Hepatic stellate cell (primary cell): ENCODE measurements around the gene PAX8.

Experiments
- DNase-seq: peaks from one replicate; pipeline ENCODE4 v3.0.0; 2011; ENCODE audit warnings: low spot score

The PAX8 gene

DNA sequence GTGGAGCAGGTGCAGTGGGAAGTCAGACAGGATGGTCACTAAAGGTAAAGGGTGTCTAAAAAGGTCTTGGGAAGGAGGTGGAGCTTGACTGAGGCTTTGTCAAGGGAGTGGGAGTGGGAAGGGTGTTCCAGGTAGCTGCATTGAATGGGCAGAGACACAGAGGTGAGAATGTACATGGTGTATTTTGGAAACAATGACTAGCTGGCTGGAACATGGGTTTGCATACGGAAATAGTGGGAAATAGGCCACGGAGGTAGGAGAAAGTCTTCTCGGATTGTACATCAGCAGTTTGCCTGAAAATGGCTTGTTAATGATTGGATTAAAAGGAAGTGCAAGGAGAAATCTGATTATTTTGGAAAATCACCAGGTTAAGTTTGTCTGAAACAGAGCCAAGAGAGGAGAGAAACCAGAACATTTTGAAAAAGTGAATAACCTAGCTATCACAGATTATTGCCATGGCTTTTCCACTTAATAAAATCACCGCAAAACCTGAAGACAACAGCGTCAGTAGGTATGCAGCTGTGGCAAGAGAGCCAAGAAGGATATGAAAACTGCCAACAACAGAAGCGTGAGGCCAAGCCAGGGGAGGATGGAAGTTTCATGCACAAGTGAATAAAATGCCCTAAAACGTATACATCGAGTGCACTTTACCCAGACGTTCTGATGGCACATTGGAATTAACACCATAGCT, 13.9 kb downstream of the PAX8 start:
- DNase-seq, result no peak

DNA sequence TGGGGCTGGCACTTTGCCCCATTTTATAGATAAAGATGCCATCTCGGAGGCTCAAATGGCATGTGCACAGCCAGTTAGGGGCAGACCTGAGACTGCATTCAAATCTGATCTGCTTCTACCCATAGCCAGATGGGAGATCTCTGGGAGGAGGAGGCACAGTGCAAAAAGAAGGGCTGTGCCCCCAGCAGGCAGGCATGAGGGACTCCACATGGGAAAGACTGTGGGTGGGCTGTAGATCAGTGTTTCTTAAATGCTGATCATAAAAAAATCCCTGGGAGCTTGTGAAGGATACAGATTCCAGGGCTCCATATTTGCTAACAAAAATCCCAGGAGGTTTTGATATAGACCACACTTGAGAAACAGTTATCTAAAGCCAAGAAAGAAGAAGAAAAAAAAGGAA, 15.2 kb downstream of the PAX8 start:
- no peak for DNase-seq

DNA sequence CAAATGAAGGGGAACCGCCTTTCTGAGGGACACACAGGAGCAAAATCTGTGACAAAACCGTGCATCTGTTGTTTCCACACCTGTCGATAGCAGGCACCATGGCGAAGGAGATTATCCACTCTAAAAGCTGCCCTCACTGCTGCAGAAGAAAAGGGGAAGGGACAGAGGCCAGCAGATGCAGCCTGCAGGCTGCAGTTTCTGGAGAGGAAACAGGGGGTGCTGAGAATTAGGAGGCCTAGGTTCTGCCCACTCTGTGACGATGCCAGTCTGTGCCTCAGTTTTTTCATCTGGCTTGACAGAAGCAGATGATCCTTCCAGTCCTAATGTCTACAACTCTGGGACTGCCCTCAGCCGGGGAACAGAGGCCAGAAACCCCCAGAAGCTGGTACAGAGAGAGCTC, 17.7 kb downstream of the PAX8 start:
- no peak for DNase-seq

DNA sequence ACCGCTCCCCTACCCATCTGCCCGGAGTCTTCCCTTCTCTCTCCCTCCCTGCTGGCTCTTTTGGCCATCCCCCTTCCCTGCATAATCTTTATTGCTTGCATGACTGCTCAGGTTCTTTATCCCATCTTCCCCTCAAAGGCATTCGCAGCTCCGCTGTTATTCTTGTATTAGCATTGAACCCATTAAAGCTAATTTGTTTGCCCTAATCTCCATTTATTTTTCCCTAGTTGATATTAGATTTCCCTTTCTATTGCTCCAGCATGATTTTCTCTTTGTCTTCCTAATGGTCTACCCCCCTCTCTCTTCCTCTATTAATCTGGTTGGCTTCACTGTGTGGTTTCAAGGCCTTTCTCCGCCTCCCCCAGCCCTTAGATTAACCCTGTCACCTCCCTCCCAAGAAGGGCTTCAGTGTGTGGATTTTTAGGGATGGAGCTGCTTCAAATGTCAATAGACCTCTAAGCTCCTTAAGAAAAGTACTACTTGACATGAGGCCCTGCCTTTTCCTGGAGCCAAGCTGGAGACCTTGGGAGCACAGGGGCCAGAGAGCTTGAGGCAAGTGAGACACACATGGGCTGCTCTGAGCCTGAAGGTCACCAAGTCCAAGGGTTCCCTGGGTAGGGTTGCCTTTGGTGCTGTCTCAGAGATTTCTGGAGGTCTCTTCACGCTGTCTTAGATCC, 20.1 kb downstream of the PAX8 start:
- no peak for DNase-seq

DNA sequence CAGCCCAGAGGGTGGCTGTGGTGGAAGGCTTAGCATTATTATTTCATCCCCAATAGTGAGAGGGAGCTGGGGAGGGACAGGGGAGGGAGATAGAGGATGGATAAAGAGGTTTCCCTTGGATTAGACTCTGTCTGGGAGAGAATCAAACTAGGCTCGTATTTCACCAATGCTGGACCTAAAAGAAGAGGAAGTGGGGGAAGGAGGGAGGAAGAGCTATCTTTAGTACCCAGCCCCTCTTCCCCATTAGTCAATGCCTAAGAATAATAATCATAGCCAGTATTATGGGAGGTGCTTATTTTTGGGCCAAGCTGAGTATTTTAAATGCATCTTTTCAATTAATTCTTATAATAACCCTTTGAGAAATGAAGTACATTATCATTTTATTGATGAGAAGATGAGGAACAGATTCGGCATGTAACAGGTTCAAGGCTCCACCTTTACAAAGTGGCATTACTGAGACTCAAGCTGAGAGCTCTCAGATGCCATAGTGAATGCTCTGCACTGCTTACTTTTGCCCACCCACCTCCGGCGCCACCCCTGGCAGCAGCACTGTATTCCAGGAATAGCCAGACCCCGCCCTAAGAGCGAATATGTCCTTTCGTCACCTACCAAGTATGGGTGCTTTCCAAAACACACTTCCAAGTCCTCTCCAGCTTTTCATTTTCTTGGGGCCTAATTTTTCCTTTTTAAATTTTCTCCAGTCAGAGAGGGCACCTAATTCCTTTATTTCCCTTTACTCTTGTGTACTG, 21.0 kb downstream of the PAX8 start:
- DNase-seq, result no peak

DNA sequence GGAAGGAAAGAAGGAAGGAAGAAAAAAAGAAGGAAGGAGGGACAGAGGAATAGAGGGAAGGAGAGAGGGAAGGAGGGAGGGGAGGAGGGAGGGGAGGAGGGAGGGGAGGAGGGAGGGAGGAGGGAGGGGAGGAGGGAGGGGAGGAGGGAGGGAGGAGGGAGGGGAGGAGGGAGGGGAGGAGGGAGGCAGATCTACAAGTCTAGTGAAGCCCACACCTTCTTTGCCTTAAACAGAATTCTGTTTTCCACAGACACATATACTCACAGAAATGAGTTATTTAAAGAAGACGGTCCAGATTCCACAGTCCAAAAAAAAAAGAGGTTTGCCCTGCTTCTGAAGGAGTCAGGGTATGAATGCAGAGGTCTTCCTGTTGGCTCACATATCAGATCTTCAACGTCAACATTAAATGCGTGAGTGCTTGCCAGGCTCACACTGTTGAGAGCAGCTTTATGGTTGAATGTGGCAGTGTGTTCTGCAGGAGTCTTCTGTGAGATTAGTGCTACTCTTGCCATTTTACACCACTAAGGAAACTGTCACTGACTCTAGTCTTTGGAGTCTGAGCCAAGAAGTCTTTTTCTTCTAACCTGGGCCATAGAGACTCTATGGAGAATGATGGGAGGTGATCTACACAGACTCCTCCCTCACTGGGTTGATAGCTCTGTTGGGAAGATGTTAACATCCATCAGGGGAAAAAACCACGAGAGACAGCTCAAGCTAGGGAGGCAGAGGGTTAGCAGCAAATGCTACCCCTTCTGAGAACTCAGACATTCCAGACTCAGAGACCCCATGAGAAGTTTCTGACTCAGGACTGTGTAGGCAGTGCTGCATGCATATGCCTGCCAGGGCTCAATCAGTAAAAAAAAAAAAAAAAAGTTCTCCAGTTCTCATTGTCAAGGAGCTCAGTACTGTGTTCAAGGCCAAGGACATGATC, 23.3 kb downstream of the PAX8 start:
- DNase-seq, result no peak

DNA sequence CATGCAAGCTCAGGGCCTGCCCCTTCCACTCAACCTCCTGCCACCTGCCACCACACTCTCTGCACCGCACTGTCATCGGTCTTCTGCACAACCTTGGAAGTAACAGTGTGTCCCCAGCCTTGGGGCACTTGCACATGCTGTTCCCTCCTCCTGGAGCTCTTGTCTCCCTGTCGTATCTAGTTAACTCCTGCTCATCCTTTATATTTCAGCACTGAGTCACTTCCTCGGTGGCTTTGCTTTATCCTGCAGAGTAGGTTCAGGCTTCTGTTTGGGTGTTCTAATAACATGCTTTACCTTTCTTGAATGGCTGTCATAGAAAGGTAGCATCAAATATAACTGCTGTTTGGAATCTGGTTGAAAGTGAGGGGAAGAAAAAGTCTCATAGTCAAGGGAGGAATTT, 25.3 kb downstream of the PAX8 start:
- no peak for DNase-seq

DNA sequence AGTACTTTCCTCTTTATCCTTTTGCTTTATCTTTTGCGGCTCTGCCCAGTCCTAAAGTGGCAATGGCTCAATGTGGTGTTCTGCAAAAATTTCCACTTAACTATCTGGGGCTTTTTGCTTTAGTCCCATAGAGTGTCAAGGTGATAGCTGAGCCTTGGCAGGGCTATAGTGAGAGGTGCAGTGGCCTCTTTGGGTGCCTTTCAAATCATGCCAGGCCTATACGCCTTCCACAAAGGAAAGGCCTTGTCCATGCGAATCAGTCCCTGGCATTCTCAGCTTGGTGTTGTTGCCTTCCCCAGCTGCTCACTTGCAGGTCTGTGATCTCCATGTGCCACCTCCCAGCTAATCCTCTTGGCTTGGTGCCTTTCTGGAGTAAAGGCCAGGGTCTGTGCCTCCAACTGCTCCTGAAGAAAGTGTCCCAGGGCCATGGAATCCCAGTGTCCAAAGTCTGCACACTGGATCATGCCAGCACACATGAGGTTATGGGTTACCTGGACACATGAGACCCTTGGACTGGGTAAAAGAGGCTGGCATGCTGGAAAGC, 26.6 kb downstream of the PAX8 start:
- no peak for DNase-seq

DNA sequence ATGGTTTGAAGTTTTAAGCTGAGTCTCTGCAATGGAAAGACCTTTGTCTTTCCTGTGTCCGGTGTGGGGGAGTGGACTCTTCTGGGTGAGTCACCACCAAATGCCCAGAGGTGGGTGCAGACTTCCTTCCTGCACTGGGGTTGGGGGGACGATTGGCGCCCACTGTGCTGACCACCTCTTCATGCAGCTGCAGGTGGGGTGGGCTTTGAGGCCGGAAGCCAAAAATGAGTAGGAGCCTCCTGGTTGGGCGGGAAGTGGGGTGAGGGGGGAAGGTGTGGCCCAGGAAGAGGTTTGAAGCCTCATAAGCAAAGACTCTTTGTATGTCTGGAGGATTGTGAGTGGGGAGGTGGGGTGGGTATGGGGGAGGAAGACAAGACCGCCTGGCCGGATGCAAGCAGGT, 27.6 kb downstream of the PAX8 start:
- no peak for DNase-seq

DNA sequence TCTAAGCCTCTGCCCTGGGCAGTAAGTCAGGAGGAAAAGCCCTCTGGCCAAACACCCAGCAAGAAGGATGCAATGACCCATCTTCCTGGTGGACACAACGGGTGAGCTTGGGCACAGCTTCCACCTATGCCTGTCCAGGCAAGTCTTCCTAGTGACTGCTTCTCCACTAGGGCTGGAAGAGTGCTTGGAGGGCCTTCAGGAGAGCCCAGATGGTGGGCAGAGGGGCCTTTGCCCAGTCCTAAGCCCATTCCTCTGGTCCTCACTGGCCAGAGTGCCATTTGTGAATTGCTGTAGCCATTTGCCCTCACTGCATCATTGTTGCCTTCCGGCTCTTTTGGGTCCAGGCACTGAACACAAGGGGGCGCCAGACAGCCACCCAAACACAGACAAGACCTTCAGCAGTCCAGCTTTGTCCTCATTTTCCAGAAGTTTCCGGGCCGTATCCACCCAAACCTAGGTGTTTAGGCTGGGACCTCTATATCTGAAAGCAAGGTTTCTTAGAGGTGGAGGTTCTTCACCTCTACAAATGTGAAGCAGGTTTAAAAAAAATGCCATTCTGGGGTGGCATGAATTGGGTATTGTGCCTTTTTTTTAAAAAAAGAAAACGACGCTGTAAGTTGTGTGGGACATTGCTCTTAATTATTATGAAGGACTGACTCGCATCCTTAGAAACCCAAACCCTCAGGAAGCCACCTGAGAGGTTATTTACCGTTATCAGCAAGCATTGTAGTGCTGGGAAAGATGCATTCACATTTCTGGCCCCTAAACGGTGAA, 29.5 kb downstream of the PAX8 start:
- DNase-seq, result peak; percentile 81

DNA sequence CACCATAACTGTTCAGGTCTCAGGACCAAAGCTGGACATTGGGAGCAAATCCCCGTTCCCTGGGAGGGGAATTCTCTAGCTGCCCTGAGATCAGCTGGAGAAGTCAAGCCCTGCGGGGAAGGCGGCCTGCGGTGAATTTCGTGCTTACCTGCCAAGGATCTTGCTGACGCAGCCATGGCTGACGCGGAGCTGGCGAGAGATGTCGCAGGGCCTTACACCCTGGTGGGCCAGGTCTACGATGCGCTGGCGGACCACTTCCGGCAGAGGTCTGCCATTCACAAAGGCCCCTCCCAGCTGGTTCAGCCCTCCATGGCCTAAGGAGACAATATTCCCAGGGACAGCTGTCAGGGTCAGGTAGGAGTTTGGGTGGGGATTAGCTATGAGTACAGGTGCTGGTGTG, 32.1 kb downstream of the PAX8 start:
- no peak for DNase-seq

DNA sequence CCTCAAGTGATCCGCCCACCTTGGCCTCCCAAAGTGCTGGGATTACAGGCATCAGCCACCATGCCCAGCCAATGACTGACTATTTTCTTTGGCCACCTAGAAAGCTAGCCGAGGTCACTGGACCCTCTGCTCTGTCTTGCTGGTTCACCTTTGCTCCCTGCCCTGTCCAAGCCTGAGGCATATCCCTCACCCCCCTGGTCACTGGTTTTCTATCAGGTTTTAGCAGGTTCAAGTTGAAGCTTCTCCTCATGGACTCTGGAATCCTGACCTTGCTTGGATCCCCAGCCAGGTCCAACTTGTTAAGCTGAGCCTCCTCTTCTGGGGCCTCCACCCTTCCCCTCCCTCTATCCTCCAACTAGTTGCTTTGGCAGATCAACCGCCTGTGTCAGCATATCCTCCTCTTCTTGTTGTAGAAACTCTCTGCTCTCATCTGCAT, 33.4 kb downstream of the PAX8 start:
- no peak for DNase-seq

DNA sequence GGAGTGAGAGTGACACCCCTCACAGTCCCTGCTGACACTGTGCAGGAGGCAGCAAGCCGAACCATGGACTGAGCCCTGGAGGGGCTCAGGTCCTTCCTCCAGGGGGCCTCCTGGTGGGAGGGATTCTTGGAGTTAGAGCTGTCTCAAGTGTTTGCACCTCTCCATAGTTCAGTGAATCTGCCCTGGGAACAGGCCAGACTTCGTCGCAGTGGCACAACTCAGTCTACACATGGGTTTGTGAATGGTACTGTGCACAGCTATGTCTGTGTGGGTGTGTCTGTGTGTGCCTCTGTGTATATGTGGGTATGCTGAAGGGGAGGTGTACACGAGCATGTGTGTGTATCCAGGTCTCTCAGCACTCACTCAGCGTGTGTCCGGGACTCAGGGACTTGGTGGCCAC, 36.4 kb downstream of the PAX8 start:
- DNase-seq, result no peak

DNA sequence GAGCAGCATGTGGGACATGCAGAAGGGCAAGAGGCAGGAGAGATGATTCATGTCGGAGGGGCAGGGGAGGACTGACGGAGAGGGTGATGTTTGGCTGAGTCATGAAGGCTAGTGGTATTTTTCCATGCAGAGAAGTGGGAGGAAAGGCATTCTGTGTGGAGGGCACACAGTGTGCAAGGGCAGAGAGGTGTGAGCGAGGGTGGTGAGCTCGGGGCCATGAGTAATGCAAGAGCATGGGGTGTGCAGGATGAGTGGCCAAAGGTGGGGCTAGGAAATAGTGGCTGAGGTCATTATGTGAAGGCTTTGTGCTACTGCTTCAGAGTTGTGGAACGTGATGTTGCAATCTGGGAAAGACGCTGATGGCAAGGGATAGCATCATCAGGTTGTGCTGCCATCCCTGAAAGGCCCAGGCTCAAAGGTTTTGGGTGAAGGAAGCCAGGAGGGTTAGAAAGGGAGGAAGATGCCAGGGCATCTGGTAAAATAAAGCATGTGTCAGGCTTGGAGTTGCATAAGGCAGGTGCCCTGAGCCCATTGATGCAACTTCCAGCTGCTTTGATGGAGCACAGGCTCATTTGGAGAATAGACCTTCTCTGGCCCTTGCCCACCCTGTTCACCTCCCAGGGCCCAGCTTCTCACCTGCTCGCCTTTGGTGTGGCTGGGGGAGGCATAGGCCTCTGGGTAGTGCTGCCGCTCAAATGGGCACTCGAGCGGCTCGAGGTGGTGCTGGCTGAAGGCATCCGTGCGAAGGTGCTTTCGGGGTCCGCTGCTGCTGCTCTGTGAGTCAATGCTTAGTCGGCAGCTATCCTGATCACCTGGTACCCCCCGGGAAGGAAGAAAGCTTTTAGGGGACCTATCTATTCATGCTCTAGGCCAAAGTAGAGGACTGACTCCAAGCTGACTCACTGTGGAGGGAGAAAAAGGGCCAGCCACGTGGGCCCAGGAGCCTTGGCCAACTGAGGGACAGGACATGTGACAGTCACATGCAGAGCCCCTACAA, 37.5 kb downstream of the PAX8 start:
- peak; percentile 97 for DNase-seq

DNA sequence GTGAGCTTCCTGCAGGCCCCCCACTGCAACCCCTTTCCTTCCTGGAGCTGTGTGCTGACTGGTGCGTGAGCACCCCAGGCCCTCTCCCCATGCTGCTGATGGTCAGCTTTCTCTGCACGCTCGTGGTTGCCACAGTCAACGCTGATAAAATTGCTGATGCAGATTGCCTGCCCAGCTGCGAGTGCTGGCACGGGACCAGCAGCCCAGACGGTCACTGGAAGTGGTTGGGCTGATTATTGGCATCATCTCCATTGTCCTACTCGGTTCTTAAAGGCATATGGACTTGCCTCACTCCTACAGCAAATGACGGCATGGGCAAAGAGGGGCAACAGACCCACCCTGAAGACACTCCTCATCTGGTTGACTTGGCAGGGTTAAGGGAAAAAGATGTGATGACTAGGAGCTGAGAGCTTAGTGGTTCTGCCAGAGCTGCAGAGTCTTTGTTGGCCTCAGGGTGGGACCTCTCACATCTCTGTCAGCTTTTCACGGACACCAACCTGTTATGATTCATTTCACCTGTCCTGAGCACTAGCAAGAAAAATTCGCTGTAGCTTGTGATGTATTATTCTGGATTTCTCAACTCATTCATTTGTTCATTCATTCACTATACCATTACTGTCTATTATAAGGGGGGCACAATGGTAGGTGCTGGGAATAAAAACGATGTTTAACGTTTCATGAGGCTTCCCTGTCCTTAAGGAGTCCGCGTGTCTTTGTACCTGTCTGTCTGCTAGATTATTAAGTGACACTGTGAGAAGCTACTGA, 38.4 kb downstream of the PAX8 start:
- peak; percentile 94 for DNase-seq

DNA sequence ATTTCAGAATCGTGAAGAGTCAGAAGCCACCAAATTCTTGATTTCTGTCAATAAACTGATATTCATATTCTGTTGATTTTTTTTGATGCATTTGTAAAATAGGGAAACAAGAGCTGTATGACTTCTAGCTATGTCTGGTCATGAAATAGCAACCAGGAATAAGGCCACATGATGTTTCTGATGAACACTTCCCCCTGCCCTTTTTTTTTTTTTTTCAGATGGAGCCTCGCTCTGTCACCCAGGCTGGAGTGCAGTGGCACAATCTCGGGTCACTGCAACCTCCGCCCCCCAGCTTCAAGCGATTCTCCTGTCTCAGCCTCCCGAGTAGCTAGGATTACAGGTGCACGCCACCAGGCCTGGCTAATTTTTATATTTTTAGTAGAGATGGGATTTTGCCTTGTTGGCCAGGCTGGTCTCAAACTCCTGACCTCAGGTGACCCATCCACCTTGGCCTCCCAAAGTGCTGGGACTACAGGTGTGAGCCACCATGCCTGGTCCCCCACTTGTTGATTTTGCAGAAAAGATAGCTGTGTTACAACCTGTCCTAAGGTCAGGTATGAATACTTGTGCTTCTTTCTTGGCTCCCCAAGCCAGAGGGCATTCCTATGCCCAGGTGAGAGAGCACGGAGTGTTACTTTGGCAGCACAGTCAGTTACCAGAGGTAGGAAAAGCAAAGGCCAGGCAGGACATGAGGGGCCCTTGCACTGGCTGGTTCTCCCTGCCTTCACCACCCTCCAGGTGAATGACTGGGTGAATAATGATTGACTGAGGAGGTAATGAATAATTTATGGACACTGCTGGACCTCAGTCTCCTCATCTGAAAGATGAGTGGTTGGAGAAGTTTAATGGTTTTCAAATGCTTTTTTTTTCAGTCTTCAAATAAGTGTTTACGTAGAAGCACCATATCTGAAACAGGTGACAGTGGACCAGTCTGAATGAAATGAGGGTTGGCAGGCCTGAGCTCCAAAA, 39.6 kb downstream of the PAX8 start:
- DNase-seq, result no peak

DNA sequence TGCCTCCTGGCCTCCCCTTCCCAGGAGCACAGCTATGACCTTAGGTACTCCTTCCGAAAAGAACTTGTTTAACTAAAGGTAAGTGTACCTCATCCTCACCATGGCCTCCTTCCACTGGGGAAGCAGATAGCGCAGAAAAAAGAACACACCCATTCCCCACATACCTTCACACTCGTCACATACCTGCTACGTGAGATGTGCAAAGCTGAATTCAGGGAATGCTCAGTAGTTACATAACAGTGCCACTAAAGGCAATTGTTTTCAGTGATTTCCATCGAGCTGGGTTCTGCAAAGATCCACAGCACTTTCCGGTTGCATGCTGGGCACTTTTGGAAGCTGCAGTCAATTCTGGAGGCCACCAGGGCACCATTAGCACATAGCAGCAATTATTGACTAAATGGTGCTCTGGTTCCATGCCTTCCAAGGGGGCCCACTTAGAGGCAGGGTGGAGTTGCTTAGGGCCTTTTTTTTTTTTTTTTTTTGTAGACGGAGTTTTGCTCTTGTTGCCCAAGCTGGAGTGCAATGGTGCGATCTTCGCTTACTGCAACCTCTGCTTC, 41.0 kb downstream of the PAX8 start:
- DNase-seq, result no peak
